T47D (cell line): ENCODE results near the gene ZNF75A.

Source experiments
- DNase-seq, 2 experiments: peaks; one replicate each; pipeline versions ENCODE4 v3.0.0 to v3.0.0-alpha.2; 2011 to 2012; ENCODE audit warnings: low read depth in 1 of 2, low spot score in 1 of 2
- JUND ChIP-seq: IDR thresholded peaks from 2 replicates; pipeline ENCODE4 v1.6.1; 2012; ENCODE audit warnings: low read depth
- in situ Hi-C: cut with HindIII; loops from 2 replicates; pipeline ENCODE4 v1.10.0; 2016; ENCODE audit warnings: low sequenced_read_pairs, low pct_unique_long_range_greater_than_20kb

Gene ZNF75A

DNA sequence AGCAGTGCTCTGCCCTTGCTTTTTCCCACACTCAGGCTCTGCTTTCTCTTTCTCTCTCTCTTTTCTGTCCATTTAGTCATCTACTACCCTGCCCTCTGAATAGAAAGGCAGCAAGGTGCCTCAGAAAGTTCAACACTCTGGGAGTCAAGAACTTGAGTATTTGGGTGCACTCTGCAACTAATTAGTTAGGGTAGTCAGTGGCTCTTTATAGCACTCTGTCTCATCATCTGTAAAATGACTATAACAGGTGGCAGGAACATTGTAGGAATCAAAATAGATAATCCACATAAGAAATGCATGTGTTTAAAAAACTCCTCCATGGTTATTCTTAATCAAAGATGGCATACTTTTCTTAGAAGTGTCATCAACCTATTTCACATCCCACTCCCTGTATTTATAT is 57.6 kb downstream of the ZNF75A start:
- TF ChIP-seq JUND = no peak
- in situ Hi-C loops = no loop called here
- DNase-seq = no peak

- peak in 1 of 2 experiments; percentile 37 for DNase-seq
- in situ Hi-C loops = no loop called here
- TF ChIP-seq JUND = no peak
Measured at GRCh38 chr16:3363793-3364192, 58.5 kb downstream of the ZNF75A start.

DNA sequence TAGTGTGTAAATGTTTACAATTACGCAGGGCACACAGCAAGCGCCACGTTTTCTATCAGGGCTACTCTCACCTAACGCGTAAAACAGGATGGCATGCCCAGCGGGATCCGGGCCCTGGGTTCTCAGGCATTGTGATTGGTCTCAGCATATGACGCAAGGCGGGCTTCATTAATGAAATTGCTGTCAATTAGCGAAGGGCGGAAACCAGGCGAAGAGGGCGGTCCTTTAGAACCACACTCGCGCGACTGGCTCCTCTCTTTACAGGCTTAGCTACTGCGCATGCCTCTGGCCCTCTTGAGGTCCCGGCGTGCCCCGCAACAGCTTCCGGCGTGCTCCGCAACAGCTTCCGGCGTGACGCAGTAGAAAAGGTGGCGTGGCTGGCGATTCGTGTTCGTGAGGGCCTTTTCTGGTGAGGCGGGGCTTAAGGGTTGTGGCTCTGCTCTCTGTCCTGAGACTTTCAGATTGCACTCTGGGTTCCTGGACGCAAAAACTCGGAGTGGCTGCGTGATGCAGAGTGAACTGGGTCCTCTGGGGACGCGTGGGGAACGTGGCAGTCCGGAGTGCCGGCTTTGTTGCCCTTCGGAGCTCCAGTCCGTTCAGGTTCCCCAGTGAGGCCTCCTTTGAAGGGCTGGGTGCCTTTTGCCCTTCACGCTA is 59.6 kb downstream of the ZNF75A start:
- no peak for TF ChIP-seq JUND
- in situ Hi-C loops = no loop called here
- peak; percentile 90 to 100 for DNase-seq
